Measurements from ENCODE around the gene TEX19. TPM values are rescaled to one million over a fixed set of nuclear protein-coding genes. Genes with fewer than 3 reads are reported as not detected.

The TEX19 gene
- total RNA-seq, 2 experiments from 2014 or later: 0.10 TPM; not detected in 1

GRCh38 chr17:82324566-82325285 lies 34.3 kb upstream of the TEX19 start:
- Mint-ChIP-seq H3K27ac (no peak overlapping the region), H3K9me3 (no peaks in the 10 kb centered on the region), H3K4me1 (peaks cover 22% of the 10 kb centered on the region), H3K36me3 (ENCODE audit: low read depth) (no peaks in the 10 kb centered on the region), H3K27me3 (no peaks in the 10 kb centered on the region), H3K4me3 (no peak overlapping the region)
- POLR2A ChIA-PET: no interaction called here
- CTCF ChIA-PET: interaction anchor here (0.8 to 6.7 kb wide), 4 partner anchors 7 to 90 kb away, joined by 3 to 58 read pairs (median 4); partner anchors contain the start of gene CD7
- no peak for DNase-seq

DNA sequence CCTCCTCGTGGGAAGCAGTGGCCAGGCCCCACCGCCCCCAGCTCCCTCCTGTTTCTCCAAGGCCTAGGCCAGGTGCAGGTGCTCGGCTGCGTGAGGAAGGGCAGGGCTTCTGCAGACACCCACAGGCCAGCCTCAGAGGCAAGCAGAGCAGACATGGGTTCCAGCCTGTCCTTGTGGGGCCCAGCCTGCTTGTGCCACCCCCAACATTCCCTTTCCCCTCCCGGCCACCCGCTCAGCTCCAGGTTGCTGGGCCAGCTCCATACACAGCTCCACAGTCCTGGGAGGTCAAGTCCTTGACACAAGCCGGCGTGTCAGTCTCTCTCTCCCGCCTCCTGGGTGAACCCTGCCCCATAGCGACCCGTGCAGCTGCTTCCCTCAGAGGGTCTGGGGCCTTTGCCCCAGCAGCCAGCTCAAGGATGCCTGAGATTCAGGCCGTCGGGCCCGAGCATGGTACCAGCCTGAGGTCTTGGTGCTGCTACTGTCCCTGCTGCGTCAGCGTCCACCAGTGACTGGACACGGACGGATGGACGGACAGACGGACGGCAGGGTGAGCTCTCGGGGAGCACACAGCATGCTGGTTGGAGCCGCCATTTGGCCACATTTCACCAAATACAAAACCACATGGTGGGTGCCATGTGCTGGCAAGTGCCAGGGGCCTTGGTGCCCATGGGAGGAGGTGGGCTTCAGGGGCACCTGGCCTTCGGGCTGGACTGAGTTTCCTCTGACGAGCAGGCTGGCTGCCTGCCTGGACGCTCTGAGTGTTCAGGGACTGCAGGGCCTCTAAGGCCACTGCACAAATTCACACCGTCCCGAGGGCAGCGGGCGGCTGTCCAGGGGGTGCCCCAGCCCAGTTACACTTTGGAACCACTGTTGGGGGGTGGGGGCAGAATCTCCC lies 33.5 kb upstream of the TEX19 start:
- Mint-ChIP-seq H3K36me3 (ENCODE audit: low read depth) (no peaks in the 10 kb centered on the region), H3K4me1 (peaks cover 20% of the 10 kb centered on the region), H3K27me3 (no peaks in the 10 kb centered on the region), H3K27ac (no peak overlapping the region), H3K4me3 (no peak overlapping the region), H3K9me3 (no peaks in the 10 kb centered on the region)
- no peak for DNase-seq
- ChIA-PET POLR2A (no interaction called here), CTCF (interaction anchor here (1.0 to 6.7 kb wide), 3 partner anchors 8 to 26 kb away, joined by 3 to 58 read pairs (median 5); partner anchors contain the start of gene CD7)

DNA sequence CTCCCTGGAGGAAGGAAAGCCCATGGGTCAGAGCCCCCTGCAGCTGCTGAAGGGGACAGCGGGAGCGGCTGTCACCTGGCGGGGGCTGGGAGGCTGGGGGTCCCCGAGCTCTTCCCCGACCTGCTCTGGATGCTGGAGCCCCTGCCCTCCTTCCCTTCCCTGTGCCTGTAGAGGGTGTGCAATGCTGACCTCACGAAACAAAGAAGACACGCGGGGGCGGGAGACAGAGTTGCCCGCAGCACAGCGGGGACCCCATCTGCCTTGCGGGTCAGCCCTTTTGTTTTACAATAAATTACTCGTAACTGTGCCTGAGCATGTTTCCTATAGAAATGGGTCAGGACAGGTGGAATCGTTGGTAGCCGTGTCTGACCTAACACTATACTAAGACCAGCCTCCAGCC lies 31.8 kb upstream of the TEX19 start:
- no peak overlapping the region for H3K4me3 Mint-ChIP-seq
- DNase-seq: no peak
- H3K36me3 Mint-ChIP-seq (ENCODE audit: low read depth): no peaks in the 10 kb centered on the region
- CTCF ChIA-PET: interaction anchor here (6.7 kb wide), 1 partner anchor 26 kb away, joined by 58 read pairs; no protein-coding TSS in a partner anchor
- POLR2A ChIA-PET: no interaction called here
- H3K27ac Mint-ChIP-seq: no peak overlapping the region
- H3K4me1 Mint-ChIP-seq: peaks cover 11% of the 10 kb centered on the region
- H3K9me3 Mint-ChIP-seq: no peaks in the 10 kb centered on the region
- H3K27me3 Mint-ChIP-seq: no peaks in the 10 kb centered on the region

DNA sequence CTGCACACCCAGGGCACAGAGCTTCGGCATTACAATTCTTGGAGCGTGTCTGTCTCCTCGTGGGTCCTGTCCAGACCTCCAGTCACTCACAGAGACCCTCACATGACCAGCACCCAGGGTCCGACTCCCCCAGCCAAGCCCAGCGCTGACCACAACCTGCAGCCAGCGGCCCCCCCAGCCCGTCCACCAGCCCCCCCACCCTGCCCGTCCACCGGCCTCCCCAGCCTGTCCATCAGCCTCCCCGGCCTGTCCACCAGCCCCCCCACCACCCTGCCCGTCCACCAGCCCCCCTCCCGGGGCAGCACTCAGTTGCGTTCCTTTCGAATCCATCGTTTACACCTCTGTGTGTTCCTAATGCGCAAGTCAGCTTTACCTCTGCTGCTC lies 31.3 kb upstream of the TEX19 start:
- Mint-ChIP-seq H3K27ac (no peak overlapping the region), H3K27me3 (peaks cover 1% of the 10 kb centered on the region), H3K4me3 (no peak overlapping the region), H3K4me1 (peaks cover 13% of the 10 kb centered on the region), H3K9me3 (no peaks in the 10 kb centered on the region), H3K36me3 (ENCODE audit: low read depth) (no peaks in the 10 kb centered on the region)
- DNase-seq: no peak
- ChIA-PET POLR2A (no interaction called here), CTCF (interaction anchor here (0.6 to 0.7 kb wide), 2 partner anchors 18 to 500 kb away, joined by 3 to 4 read pairs; no protein-coding TSS in a partner anchor)

DNA sequence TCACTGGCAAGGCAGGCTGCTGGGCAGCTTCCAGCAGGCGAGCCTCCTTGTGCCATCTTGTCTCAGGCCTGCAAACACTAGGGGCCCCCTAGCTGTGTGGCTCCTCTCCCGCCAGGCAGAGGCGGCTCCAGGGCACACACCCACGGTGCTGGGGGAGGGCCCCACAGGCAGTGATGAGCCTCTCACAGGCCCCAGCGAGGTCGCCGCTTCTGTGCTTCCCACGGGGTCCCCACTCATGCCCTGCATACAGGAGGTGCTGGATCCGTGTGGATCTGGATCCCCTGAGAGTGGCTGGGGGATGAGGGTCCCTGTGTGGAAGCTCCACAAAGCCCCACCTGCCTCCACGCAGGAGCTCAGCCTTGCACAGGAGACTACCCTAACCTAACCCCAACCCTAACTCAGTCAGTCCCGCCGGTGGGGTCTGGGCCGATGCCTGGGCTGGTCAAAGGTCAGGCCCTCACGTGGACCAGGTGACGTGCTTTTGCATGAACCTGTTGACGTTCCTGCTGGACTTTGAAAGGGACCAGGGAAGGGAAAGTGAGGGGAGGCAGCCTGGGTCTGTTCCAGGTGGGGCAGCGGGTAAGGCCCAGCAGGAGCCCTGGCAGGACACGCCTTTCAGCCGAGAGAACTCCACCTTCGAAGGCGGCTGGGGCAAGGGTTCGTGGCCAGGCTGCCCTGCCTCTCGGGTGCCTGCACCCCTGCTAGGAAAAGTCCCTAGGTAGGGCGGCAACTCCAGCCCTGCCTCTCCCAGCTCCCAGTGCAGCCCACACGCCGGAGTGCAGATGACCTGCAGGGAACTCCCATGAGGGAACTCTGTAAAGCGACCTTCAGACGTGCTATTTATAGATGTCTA lies 30.7 kb upstream of the TEX19 start:
- no peaks in the 10 kb centered on the region for H3K9me3 Mint-ChIP-seq
- ChIA-PET CTCF (interaction anchor here (0.6 to 0.7 kb wide), 2 partner anchors 17 to 501 kb away, joined by 3 to 4 read pairs; no protein-coding TSS in a partner anchor), POLR2A (no interaction called here)
- no peak overlapping the region for H3K4me3 Mint-ChIP-seq
- peaks cover 17% of the 10 kb centered on the region for H3K4me1 Mint-ChIP-seq
- H3K36me3 Mint-ChIP-seq (ENCODE audit: low read depth): peaks cover 1% of the 10 kb centered on the region
- H3K27me3 Mint-ChIP-seq: peaks cover 4% of the 10 kb centered on the region
- H3K27ac Mint-ChIP-seq: no peak overlapping the region
- no peak for DNase-seq

DNA sequence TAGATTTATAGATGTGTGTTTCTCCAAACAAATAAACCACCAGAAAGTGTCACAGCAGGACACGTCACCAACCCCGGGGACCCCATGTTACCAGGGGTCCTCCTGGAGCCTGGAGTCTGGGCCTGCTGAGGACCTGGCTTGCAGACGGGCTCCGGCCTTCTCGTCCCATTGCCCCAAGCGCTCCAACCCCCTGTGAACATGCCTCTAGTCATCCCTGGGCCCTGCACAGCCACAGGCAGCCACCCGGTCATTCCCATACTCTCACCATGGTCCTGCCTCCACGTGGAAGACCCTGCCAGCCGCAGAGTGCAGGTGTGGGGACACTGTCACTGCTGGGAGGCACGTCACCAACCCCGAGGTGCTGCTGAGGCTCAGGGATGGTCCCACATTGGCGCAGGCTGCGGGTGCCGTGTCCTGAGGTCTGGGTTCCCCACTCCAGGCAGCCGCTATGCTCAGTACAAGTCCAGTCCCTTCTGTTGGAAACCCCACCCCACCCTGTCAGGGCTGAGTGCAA lies 30.0 kb upstream of the TEX19 start:
- Mint-ChIP-seq H3K36me3 (ENCODE audit: low read depth) (peaks cover 1% of the 10 kb centered on the region), H3K9me3 (no peaks in the 10 kb centered on the region), H3K27me3 (peaks cover 4% of the 10 kb centered on the region), H3K4me3 (no peak overlapping the region), H3K27ac (no peak overlapping the region), H3K4me1 (peaks cover 14% of the 10 kb centered on the region)
- no peak for DNase-seq
- ChIA-PET POLR2A (no interaction called here), CTCF (interaction anchor here (2.1 kb wide), 1 partner anchor 93 kb away, joined by 5 read pairs; no protein-coding TSS in a partner anchor)

- Mint-ChIP-seq H3K27me3 (peaks cover 4% of the 10 kb centered on the region), H3K36me3 (ENCODE audit: low read depth) (peaks cover 1% of the 10 kb centered on the region), H3K4me3 (no peak overlapping the region), H3K9me3 (no peaks in the 10 kb centered on the region), H3K27ac (no peak overlapping the region), H3K4me1 (peaks cover 17% of the 10 kb centered on the region)
- CTCF ChIA-PET: interaction anchor here (1.0 to 2.1 kb wide), 3 partner anchors 9 to 93 kb away, joined by 3 to 5 read pairs (median 3); no protein-coding TSS in a partner anchor
- no peak for DNase-seq
- POLR2A ChIA-PET: no interaction called here
Measured at GRCh38 chr17:82329683-82330321, 29.2 kb upstream of the TEX19 start.

- ChIA-PET POLR2A (no interaction called here), CTCF (interaction anchor here (0.6 to 2.5 kb wide), 7 partner anchors 10 to 197 kb away, joined by 3 to 6 read pairs (median 4); no protein-coding TSS in a partner anchor)
- Mint-ChIP-seq H3K27ac (no peak overlapping the region), H3K4me3 (no peak overlapping the region), H3K27me3 (peaks cover 4% of the 10 kb centered on the region), H3K9me3 (no peaks in the 10 kb centered on the region), H3K4me1 (peaks cover 22% of the 10 kb centered on the region), H3K36me3 (ENCODE audit: low read depth) (peaks cover 1% of the 10 kb centered on the region)
- DNase-seq: no peak
Measured at GRCh38 chr17:82330322-82331239, 28.5 kb upstream of the TEX19 start.

DNA sequence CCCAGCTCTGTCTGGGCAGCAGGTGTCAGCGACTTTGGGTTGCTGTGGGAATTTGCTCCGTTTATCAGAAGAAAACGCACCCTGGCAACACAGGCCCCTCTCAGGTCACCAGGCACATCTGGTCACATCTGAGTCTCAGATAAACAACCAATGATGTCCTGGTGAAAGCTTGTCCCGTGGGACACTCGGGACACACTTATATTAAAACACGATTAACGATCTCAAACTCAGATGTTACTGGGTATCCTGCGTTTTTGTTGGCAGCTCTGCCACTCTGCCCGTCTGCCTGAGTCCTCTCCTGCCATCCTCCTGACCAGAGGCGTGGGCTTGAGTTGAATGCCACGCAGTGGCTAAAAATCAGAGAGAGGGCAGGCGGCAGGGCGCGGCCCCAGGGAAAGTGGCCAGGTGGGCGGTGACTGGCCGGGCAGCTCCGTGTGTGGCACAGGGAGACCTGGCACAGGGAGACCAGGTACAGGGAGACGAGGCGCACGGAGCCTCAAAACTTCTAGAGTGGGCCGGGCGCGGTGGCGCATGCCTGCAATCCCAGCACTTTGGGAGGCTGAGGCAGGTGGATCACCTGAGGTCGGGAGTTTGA lies 27.6 kb upstream of the TEX19 start:
- no peak overlapping the region for H3K27ac Mint-ChIP-seq
- no peaks in the 10 kb centered on the region for H3K9me3 Mint-ChIP-seq
- peaks cover 28% of the 10 kb centered on the region for H3K4me1 Mint-ChIP-seq
- no peak for DNase-seq
- ChIA-PET CTCF (interaction anchor here (0.6 to 2.5 kb wide), 7 partner anchors 14 to 196 kb away, joined by 3 to 6 read pairs (median 4); no protein-coding TSS in a partner anchor), POLR2A (no interaction called here)
- peaks cover 4% of the 10 kb centered on the region for H3K27me3 Mint-ChIP-seq
- H3K36me3 Mint-ChIP-seq (ENCODE audit: low read depth): peaks cover 1% of the 10 kb centered on the region
- H3K4me3 Mint-ChIP-seq: no peak overlapping the region

DNA sequence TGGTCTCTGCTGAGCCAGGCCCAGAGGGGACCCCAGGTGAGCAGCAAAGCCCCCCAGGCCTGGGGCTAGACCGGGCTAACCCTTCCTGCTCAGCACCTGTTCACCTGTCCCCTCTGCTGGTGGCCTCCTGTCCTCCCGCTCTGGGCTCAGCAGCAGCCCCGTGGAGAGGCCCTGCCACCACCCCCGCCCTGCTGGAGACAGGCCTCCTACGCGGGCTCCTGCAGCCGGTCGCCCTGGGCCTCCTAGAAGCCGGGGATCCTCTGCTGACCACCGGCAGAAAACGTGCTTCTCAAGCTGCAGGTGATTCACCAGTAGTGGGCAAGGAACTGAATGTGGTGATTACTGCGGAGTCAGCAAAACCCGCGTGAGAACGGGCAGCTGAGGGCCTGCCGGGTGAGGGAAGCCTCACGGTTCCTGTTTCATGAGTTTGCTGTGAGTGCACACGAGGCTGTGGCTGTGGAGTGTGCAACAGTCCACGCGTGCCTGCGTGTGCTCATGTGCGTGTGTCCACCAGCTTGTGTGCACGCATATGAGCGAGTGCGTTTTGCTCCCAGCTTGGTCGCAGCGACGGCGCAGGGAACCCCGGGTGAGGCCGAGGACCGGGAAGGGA lies 26.3 kb upstream of the TEX19 start:
- Mint-ChIP-seq H3K27me3 (peaks cover 4% of the 10 kb centered on the region), H3K9me3 (no peaks in the 10 kb centered on the region), H3K36me3 (ENCODE audit: low read depth) (peaks cover 1% of the 10 kb centered on the region), H3K27ac (peak overlapping the region; percentile 89), H3K4me3 (peak overlapping the region; percentile 76), H3K4me1 (peaks cover 30% of the 10 kb centered on the region)
- ChIA-PET CTCF (interaction anchor here (0.6 to 2.5 kb wide), 10 partner anchors 10 to 222 kb away, joined by 3 to 6 read pairs (median 3); no protein-coding TSS in a partner anchor), POLR2A (interaction anchor here (0.6 kb wide), 1 partner anchor 64 kb away, joined by 3 read pairs; no protein-coding TSS in a partner anchor)
- DNase-seq: peak; percentile 32
